ENCODE results near the gene TRMO.

The TRMO gene

DNA sequence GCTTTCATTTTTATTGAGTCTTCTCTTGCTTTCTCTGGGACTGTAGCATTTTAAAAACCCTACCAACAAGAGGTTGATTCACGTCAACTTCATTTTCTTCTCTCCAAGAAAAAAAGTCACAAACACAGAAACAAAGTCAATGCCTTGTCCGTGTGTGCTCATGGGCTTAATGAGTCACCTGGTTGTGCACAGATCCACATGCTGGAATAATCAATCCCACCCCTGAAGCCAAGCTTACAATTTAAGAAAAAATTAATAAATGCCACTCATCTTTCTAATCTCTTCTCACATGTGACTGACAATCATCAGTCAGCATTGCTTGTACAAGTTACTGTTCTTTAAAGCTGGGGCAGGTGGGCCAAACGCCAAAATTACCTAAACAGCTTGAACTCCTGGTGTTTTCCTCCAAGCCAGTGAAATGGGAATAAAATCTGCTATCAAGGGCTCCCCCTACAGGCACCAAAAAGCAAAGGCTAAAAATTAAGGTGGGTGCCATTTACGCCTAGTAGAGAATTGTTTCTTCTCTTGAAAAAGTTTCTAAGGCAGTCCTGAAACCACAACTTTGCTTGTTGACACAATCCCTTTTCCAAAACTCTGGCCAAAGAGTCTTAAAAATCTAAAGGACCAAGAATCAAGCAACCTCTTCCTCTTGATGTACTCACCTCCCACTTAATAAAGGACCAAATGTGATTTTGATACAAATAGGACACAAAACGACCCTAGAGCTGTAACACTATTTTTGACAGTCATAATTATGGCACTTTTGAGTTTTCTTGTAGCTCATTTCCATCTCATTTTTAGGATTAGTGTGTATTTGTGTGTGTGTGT lies 21.3 kb downstream of the TRMO start:
- DNase-seq: no peak

GRCh38 chr9:97900103-97900737 lies 22.1 kb downstream of the TRMO start:
- DNase-seq: no peak

GRCh38 chr9:97895695-97896332 lies 26.5 kb downstream of the TRMO start:
- DNase-seq: no peak

- DNase-seq: no peak
Measured at GRCh38 chr9:97895211-97895610, 27.1 kb downstream of the TRMO start.

GRCh38 chr9:97892421-97892820 lies 29.9 kb downstream of the TRMO start:
- no peak for DNase-seq

DNA sequence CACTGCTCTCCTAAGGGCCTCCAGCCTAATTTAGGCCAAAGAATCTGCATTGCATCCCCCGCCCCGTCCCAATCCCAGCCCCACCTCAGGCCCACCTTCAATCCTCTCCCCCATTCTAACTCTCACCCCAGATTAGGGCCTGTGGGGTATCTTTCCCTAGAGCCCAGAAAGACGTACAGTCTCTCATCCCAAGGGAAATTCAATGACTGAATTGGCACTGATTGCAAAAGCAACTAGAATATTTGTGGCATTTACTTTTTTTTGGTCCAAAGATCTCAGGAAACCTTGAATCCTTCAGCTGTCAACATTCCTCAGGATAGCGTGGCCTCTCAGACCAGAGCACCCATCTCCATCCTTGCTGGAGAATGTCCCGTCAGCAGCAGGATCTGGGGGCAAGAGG lies 30.6 kb downstream of the TRMO start:
- DNase-seq: no peak

DNA sequence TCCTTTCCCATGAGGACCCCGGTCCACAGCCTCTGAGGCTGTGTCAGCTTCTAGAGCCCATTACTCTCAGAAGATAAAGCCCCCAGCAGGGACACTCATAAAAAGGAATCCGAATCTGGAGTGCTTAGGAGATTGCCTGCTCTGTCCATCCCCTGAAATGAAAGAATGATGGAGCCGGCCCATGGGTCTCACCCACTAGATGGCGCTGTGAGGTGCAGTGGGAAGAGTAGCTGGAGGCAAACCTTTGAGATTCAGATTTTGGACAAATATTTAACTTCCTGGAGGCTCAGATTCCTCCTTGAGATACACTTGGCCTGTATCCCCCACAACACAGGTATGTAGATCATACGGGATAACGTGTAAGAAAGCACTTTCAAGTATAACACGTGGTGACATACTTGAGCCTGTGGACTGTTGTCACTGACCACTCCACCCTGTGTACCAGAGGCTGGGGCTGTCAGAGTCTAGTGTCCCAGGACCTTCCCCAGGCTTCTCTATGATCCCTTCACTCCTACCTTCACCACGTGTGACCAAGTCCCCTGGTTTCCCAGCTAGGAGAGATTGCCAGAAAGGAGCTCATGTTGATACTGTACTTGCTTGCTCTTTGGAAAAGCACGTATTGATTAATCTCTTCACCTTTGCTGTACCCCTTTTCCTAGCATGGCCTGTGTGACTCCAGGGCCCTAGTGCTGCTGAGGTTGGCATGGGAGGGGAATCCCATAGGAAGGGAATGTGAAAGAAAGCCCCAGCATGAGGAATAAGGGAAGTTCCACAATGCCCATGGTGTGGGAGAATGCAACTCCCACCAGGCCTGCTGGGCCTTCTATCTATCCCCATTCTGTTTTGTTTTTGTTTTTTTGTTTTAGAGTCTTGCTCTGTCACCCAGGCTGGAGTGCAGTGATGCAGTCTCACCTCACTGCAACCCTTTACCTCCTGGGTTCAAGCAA lies 32.1 kb downstream of the TRMO start:
- DNase-seq: peak; percentile 63

- DNase-seq: no peak
Measured at GRCh38 chr9:97880336-97880735, 42.0 kb downstream of the TRMO start.

DNA sequence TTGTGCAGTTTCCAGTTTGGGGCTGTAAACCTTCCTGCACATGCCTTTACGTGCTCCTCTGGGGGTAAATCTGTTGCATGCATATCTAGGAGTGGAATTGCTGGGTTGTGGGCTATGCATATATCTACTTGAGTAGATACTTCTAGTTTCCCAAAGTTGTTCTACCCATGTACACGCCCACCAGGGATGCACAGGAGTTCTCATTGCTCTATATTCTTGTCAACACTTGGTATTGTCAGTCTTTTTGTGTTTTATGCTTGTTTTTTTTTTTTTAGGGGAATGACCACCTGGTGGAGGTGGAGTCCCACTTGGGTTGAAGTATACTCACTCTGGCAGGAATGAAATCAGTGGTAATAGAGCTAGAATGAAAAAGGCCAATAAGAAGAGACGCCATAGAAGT lies 46.2 kb downstream of the TRMO start:
- DNase-seq: no peak

DNA sequence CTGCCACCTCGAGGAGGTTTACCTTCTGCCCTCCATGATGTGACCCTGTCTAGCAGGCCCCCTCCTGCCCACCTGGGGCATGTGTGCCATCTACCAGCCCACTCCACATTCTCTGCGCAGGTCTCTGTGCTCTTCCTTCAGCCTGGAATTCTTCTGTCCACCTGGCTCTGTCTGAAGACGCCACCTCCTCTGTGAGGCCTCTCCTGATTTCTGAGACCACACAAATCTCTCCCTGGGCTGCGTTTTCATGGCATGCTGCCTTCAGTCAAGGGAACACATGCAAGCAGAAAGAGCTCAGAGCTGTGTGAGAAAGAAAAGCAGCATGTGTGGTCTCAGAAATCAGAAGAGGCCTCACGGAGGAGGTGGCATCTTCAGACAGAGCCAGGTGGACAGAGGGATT lies 47.2 kb downstream of the TRMO start:
- DNase-seq: no peak

GRCh38 chr9:97874624-97875023 lies 47.7 kb downstream of the TRMO start:
- no peak for DNase-seq

DNA sequence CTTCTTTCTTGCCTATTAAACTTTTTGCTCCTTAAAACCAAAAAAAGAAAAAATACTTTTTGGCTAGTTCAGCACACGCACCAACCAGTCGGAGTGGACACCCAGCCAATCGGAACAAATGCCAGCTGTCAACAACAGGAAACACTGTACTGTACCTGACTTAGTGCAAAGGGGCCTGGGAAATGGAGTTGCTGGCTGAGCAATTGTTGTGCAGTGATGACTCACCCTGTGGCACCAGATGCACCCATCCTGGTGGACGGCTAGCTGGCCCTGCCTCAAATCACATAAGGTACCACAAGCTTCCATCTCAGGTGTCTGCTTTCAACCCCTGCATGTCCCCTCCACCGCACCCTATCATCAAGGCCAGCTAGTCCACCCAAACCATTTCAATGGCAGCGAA lies 48.4 kb downstream of the TRMO start:
- no peak for DNase-seq

DNA sequence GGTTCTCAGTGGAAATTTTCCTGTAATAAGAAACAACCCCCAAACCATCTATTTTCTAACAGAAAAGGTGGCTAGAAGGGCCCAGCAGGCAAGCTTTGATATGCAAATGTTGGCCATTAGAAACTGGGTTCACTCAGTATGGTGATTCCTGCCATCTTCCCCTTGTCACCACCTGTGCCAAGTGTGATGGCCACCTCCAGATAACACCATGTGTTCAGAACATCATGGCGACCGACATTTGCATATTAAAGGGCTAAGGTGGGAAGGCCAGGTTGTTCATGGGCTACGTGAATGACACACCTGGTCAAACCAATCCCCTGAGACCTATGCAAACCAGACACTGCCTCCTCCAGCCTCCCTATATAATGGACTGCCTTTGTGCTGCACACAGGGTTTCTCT lies 48.9 kb downstream of the TRMO start:
- no peak for DNase-seq

DNA sequence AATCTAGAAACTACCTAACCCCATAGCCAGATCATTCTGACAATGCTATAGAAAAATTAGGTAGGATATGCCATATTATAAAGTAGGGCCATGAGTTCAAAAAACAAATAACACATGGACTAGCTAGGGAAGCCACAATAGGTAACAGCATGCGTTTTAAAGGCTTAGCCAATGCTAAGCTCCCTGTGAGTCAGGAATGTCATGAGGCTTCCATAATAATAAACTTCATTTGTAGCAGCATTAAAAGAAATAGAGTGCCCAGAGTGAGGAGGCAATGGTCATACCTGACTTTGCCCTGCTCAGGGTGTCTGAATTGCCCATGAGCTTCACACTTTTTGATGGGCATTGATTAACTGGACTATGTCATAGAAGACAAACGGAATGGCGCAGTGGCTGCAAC lies 53.4 kb downstream of the TRMO start:
- DNase-seq: no peak

GRCh38 chr9:97866848-97867247 lies 55.5 kb downstream of the TRMO start:
- DNase-seq: no peak

DNA sequence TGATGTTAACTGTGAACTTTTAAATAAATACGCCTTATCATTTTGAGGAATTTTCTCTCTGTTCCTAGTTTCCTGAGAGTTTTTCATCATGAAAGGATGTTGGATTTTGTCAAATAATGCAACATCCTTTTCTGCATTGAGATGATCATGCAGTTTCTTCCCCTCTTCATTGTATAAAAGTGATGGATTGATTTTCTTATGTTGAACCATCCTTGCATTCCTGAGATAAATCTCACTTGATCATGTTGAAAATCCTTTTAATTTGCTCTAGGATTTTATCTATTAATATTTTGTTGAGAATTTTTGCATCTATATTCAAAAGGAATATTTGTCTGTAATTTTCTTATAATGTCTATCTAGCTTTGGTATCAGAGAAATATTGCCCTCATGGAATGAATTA lies 56.0 kb downstream of the TRMO start:
- DNase-seq: no peak

- no peak for DNase-seq
Measured at GRCh38 chr9:97864396-97864795, 57.9 kb downstream of the TRMO start.

GRCh38 chr9:97863314-97863713 lies 59.0 kb downstream of the TRMO start:
- DNase-seq: no peak

DNA sequence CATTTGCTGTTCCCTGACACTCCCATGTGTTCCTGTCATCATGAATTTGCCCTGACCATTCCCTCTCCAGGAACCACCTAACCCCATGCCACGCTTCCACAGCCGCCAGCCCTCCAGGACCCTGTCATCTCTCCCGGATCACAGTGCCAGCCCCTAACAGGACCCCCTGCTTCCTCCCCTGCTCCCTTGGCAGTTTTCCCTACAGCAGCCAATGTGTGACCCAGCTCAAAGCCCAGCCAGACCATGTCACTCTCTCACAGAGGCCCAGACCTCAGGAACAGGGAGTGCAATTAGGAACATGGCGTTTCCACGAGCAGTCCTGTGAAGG lies 61.2 kb downstream of the TRMO start:
- no peak for DNase-seq

- DNase-seq: no peak
Measured at GRCh38 chr9:97860451-97861147, 61.7 kb downstream of the TRMO start.

DNA sequence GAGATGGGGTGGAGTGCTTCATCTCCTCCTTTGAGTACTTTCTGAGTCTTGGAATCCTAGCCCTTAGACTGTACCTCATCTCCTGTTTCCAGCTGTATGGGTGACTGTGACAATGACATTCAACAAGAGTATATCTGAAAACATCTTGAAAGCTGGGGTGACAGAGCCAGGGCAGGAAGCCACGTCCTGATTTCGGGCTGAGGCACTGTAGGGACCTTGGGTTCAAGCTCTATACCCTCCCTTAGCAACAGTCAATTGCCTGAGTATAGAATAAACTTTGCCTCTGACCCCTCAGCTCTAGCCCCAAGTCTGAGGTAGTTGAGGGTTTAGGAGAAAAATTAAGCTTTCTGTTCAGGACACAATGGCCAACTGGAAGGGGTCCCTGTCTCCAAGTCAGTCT lies 63.0 kb downstream of the TRMO start:
- DNase-seq: no peak

DNA sequence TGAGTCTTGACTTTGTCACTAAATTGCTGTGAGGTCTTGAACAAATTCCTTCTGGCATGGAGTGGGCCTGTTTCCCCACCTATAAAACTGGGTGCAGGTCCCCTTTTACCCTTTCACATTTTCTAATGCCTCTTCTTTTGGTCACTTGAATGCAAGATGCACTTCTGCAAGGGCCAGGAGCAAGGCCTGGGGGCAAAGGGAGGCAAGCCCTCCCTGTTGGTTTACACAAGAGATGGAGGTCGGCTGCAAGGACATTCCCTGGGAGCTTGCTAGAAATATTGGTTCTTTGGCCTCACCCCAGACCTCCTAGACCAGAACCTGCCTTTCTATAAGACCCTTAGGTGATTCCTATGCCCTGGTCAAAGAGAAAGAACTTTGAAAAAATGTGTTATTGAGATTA lies 63.5 kb downstream of the TRMO start:
- no peak for DNase-seq

- DNase-seq: no peak
Measured at GRCh38 chr9:97858393-97858713, 63.9 kb downstream of the TRMO start.

All from activated naive CD4-positive, alpha-beta T cell treated with anti-CD3 and anti-CD28 coated beads, Interleukin-2, amount 50 U/mL, for 16 hours (primary cell).